ENCODE results near the gene ZNF585A.
A peak's percentile ranks its signal among the peaks of the same experiment; 100 is the strongest.
"Not testable (repeated sequence)": the region's sequence is repeated elsewhere in the genome, so short reads cannot be mapped to it uniquely, and the experiment has no call there.

ZNF585A gene

DNA sequence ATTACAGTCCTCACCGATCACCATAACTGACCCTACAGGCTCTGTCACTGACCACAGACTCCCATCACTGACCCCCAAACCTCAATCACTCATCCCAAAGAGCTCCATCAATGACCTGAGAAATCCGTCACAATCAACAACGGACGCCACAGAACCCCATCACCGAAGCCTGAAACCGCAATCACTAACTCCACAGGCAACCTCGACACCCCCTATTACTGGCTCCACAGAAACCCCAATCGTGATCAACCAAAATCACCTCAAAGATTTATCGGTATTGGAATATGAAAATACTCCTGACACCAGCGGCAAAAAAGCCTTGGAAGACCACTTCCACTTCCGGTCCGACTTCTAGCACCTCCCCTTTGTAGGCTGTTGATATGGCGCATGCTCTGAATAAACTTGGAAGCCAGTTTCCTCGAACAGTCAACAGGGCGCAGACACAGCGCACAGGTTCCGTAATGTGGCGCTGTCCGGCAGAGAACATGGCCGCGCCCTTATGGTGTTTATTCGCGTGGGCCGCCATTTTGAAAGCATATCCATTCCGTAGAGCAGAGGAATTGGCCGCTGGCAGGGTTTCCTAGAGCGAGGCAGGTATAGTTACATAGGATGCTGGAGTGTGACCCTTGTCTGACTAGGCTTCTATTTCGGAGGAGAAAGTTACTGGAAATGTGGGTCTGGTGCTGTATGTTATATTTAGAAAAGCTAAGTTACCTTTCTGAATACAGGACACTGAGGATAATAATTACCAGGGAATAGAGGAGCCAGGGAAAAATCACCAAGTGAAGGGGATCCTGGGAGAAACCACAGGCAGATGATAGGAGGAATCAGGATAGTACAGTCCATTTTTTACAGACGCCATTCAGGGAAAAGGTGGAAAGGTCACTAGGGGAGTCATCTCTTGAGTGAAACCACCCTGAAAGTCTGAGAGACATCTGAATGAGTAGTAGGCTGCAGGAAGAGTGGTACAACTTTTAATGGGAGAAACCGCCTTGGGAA, at the start of gene ZNF585A:
ZNF585A (minus strand) TSS at position 328 of the 999 bp plus-strand sequence. CDS start 2,785 bp downstream, outside the sequence.
- peak; percentile 95 for DNase-seq (ENCODE audit: low read depth)

- no peak for DNase-seq (ENCODE audit: low read depth)
Measured at GRCh38 chr19:37221136-37221535, 48.6 kb upstream of the ZNF585A start.

DNA sequence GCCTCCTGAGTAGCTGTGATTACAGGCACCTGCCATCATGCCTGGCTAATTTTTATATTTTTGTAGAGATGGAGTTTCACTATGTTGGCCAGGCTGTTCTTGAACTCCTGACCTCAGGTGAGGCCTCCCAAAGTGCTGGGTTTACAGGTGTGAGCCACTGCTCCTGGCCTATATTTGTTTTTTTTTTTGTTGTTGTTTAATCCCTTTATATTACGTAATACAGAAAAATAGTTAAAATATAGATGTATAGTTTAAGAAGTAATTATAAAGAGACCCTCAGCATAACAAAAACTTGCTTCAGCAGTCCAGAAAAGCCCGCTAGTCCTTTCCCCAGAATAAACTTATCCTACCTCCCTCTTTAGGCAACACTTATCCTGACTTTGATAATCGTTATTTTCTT, 47.9 kb upstream of the ZNF585A start:
- no peak for DNase-seq (ENCODE audit: low read depth)

DNA sequence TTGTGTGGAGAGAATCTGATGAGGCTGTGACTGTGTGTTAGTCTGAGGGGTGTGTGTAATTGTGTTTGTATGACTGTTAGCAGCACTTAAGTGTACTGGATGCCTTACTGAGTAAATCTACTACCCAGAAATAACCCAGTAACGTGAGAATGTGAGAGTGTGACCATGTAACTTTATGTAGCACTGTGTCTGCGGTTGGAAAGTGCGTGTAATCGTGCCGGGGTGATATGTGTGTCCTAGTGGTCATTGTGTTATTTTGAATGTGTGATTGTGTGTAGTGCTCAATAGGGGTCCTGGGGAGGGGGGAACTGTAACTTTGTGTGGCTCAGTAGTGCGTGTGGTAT, 46.1 kb upstream of the ZNF585A start:
- peak; percentile 13 for DNase-seq (ENCODE audit: low read depth)

DNA sequence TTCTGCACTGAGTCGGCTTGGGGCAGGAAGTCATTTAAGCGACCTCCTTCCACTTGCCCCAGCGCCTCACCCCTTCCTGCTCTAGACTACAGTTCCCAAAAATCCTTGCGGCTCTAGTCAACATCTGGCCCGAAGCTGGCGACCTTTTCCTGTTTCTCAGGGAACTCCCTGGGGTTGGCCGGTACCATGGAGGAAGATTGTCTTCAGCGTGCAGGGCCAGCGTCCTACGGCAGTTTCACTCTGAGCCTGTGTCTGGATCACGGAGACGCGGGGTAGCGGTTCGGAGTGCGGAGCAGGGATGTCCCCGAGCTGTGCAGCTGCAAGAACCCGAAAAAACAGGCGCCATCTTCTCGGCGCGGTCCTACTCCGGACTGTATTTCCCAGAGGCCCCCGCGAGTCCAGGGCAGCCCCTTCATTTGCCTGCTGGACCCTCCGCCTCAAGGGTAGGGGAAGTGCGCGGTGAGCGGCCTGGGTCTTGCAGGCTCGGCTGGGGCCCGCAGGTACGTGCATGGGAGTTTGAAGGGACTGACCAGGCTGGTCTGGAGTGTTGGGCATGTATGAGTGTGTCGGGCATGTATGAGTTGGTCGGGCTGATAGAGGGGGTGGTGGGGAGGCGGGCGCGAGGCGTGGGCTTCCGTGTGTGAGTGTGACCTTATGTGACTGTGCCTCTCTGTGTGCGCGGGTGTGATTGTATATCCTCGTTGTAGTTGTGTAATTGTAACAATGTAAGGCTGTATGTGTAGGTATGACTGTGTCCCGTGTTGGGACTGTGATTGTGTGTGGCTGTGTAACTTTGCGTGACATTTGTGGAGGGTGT, 45.5 kb upstream of the ZNF585A start, which contains the start of gene ZNF383:
ZNF383 (plus strand) TSS at position 440 of the 817 bp plus-strand sequence. CDS start 12,240 bp downstream, outside the sequence.
- DNase-seq (ENCODE audit: low read depth), result peak; percentile 90

DNA sequence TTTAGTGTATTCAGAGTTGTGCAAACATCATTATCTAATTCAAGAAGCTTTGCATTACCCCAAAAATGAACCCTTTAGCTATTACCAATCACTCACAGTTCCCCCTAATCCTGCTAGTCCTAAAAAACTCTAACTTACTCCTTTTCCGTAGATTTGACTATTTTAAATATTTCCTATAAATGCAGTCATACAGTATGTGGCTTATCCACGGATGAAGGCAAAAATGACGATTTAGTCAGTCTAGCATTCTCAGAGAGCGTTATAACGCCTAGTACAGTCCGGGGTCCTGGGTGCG, 44.9 kb upstream of the ZNF585A start:
- DNase-seq (ENCODE audit: low read depth), result no peak

- no peak for DNase-seq (ENCODE audit: low read depth)
Measured at GRCh38 chr19:37197768-37198167, 25.3 kb upstream of the ZNF585A start.

GRCh38 chr19:37197115-37197514, 24.6 kb upstream of the ZNF585A start:
- not testable (repeated sequence) for DNase-seq (ENCODE audit: low read depth)

GRCh38 chr19:37195248-37195647, 22.8 kb upstream of the ZNF585A start:
- not testable (repeated sequence) for DNase-seq (ENCODE audit: low read depth)

DNA sequence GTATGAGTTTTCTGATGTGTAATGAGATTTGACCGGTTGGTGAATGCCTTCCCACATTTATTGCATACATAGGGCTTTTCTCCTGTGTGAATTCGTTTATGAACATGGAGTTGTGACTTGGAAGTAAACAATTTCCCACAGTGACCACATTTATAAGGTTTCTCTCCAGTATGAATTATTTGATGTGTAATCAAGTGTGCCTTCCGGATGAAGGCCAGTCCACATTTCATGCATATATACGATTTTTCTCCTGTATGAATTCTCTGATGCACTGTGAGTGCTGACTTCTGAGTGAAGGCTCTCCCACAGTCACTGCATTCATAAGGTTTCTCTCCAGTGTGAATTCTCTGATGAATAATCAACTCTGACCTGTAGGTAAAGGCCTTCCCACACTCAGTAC, 13.6 kb upstream of the ZNF585A start:
- DNase-seq (ENCODE audit: low read depth), result not testable (repeated sequence)

GRCh38 chr19:37165635-37166034, 6.9 kb downstream of the ZNF585A start:
- no peak for DNase-seq (ENCODE audit: low read depth)

GRCh38 chr19:37160153-37160552, 12.3 kb downstream of the ZNF585A start:
- DNase-seq (ENCODE audit: low read depth), result no peak

DNA sequence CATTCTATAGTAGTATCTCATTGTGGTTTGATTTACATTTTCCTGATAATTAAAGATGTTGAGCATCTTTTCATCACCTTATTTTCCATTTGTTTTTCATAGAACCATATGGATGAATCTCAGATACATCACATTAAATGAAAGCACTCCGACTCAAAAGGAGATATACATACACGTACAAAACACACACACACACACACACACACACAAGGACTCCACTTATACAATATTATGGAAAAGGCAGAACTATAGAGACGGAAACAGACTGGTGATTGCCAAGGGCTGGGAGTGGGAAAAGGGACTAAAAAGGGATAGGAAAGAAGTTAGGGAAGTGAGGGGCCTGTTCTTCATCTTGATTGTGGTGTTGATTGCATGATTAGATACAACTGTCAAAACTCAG, 24.3 kb downstream of the ZNF585A start:
- DNase-seq (ENCODE audit: low read depth), result no peak

GRCh38 chr19:37136111-37136510, 36.4 kb downstream of the ZNF585A start:
- no peak for DNase-seq (ENCODE audit: low read depth)

GRCh38 chr19:37128821-37129177, 43.7 kb downstream of the ZNF585A start:
- no peak for DNase-seq (ENCODE audit: low read depth)

DNA sequence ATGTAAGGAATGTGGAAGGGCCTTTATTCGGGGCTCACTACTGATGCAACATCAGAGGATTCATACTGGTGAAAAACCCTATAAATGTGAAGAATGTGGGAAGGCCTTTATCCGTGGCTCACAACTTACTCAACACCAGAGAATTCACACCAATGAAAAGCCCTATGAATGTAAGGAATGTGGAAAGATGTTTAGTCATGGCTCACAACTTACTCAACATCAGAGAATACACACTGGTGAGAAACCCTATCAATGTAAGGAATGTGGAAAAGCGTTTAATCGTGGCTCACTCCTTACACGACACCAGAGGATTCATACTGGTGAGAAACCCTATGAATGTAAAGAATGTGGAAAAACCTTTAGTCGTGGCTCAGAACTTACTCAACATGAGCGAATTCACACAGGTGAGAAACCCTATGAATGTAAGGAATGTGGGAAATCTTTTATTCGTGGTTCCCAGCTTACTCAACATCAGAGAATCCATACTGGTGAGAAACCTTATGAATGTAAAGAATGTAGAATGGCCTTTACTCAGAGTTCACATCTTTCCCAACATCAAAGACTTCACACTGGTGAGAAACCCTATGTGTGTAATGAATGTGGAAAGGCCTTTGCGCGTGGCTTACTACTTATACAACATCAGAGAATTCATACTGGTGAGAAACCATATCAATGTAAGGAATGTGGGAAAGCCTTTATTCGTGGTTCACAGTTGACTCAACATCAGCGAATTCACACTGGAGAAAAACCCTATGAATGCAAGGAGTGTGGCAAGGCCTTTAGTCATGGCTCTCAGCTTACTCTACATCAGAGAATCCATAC, 44.3 kb downstream of the ZNF585A start:
- no peak for DNase-seq (ENCODE audit: low read depth)

GRCh38 chr19:37122093-37122492, 50.4 kb downstream of the ZNF585A start:
- not testable (repeated sequence) for DNase-seq (ENCODE audit: low read depth)

GRCh38 chr19:37114001-37114400, 58.5 kb downstream of the ZNF585A start:
- no peak for DNase-seq (ENCODE audit: low read depth)

GRCh38 chr19:37111753-37112152, 60.7 kb downstream of the ZNF585A start:
- DNase-seq (ENCODE audit: low read depth), result peak; percentile 24

DNA sequence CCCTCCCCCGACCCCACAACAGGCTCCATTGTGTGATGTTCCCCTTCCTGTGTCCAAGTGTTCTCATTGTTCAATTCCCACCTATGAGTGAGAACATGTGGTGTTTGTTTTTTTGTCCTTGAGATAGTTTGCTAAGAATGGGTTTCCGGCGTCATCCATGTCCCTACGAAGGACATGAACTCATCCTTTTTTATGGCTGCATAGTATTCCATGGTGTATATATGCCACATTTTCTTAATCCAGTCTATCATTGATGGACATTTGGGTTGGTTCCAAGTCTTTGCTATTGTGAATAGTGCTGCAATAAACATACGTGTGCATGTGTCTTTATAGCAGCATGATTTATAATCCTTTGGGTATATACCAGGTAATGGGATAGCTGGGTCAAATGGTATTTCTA, 68.4 kb downstream of the ZNF585A start:
- DNase-seq (ENCODE audit: low read depth), result not testable (repeated sequence)

- no peak for DNase-seq (ENCODE audit: low read depth)
Measured at GRCh38 chr19:37098570-37098969, 73.9 kb downstream of the ZNF585A start.

DNA sequence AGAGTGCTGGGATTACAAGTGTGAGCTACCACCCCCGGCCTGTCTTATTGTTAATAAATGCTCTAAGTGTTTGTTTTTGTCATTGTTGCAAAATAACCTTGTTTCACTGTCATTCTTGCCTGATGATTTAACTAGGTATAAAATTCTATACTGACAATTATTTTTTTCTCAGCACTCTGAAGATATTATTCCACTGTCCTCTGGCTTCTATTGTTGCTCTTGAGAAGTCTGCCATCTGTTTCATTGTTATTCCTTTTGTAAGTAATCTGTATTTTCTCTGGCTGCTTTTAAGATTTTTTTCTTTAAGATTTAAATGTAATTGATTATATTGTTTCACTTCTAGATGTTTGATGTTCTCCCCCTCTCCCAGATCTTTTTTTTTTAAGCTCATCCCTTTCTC, 76.6 kb downstream of the ZNF585A start:
- DNase-seq (ENCODE audit: low read depth), result no peak

All from ELR (cell line).